ENCODE measurements around the gene PPP4R1. TPM values are rescaled to one million over a fixed set of nuclear protein-coding genes. Genes with fewer than 3 reads are reported as not detected.
A peak's percentile ranks its signal among the peaks of the same experiment; 100 is the strongest.
"Not testable (repeated sequence)": the region's sequence is repeated elsewhere in the genome, so short reads cannot be mapped to it uniquely, and the experiment has no call there.

PPP4R1 gene
- polyA plus RNA-seq, 1 donor from 2014 or later = 12.6 TPM

DNA sequence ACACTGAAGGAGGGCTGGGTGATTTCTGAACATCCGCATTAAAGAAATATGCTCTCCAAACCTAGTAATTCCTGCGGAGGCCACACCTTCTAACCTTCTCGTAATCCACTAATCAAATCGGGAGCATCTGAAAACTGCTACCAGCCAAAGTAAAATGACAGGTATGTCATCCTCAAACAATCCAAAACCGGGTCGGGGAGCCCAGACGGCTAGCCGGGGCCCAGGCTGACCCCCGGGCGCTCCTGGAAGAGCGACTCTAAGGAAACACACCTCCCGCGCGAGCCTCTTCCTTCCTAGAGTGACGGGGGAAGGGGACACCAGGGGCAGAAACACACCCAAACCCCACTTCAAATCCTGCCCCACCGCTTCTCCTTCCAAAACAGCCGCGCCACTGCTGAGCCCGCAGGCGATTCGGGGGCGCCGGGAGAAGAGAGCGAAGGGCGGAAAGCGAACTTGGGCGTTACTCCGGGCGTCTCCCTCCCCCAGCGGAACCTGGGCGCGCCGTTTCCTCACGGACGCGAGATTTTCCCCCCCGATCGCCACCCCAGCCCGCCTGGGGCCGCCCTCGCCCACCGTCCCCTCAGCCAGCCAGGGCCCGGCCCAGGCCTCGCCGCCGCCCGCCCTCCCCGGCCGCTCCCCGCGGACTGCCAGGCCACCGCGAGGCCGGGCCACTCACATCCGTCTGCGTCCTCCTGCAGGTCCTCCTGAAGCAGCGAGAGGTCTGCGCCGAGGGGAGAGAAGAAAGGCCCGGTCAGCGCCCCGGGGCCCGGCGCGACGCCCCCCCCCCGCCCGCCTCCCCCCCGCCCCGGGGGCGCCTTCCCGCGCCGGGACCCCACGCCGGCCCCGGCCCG is 584 bp downstream of the PPP4R1 start:
- peak overlapping the region; percentile 78 to 95 (median 86) for H3K27ac Mint-ChIP-seq
- H3K9me3 Mint-ChIP-seq = no peaks in the 10 kb centered on the region
- peaks cover 4% of the 10 kb centered on the region for H3K36me3 Mint-ChIP-seq
- H3K4me1 Mint-ChIP-seq = peaks cover 23 to 31% (median 24%) of the 10 kb centered on the region in 3 donors
- H3K4me3 Mint-ChIP-seq = peak overlapping the region; percentile 90 to 100 (median 96)
- H3K27me3 Mint-ChIP-seq = no peaks in the 10 kb centered on the region

GRCh38 chr18:9612977-9613376 is 1.4 kb downstream of the PPP4R1 start:
- peaks cover 29 to 35% (median 30%) of the 10 kb centered on the region in 3 donors for H3K4me1 Mint-ChIP-seq

DNA sequence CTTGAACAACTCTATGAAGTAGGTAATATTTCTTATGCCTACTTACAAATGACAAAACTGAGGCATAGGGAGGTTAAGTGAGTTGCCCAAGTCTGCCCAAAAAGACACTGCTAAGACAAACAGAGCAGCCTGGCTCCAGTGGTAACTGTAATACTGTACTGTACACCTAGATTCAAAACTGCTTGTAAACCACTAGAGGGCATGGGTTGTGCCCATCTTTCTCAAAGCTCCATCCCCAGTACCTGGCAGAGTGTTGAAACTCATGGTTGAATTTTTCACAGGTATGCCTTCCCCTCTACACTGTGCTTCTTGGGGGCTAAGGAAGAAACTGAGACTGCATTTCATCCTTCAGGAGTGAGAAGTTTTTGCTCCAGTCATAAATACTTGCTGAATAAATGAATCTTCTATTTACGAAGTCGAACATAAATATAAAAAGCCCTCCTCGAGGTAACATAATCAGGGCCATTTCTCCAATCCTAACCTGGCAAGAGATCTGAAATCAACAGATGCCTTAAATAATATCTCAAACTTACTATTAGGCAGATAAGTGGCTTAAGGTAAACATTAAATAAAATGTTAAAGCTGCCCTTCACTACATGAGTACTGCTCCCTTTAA is 2.0 kb downstream of the PPP4R1 start:
- H3K4me1 Mint-ChIP-seq = peaks cover 30 to 37% (median 30%) of the 10 kb centered on the region in 3 donors

More at GRCh38 chr18:9612977-9613376, 1.4 kb downstream of the PPP4R1 start:
- Mint-ChIP-seq H3K9me3 (no peaks in the 10 kb centered on the region), H3K36me3 (peaks cover 4% of the 10 kb centered on the region), H3K27me3 (no peaks in the 10 kb centered on the region), H3K4me3 (peak overlapping the region; percentile 90 to 100 (median 96)), H3K27ac (peak overlapping the region; percentile 78 to 95 (median 86))

DNA sequence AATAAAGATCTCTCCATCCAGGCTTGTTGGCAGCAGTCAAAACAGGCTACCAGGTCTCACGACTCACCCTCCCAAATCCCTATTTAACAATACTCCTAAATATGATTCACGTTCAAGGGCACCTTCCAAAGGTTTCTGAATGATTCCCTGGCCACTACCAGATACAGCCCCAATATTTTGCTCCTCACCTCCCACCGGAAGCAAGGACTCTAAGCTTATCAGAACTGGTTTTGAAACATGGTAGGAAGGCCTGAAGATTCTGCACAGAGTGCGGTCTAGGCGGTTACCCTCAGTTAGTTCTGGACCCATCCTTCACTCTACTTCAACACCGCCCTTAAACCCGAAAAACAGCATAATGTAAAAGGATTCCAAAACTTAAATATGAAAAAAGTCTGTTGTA is 5.2 kb downstream of the PPP4R1 start:
- Mint-ChIP-seq H3K27me3 (no peaks in the 10 kb centered on the region), H3K9me3 (no peaks in the 10 kb centered on the region), H3K4me3 (peak overlapping the region in 1 of 4 donors; percentile 8), H3K4me1 (peaks cover 28 to 42% (median 35%) of the 10 kb centered on the region in 3 donors), H3K27ac (peak overlapping the region in 1 of 3 donors; percentile 50), H3K36me3 (peaks cover 6% of the 10 kb centered on the region)

More for the DNA sequence above, 2.0 kb downstream of the PPP4R1 start:
- Mint-ChIP-seq H3K36me3 (peaks cover 4% of the 10 kb centered on the region), H3K27me3 (no peaks in the 10 kb centered on the region), H3K27ac (peak overlapping the region; percentile 78 to 95 (median 86)), H3K4me3 (peak overlapping the region; percentile 69 to 100 (median 96)), H3K9me3 (no peaks in the 10 kb centered on the region)

DNA sequence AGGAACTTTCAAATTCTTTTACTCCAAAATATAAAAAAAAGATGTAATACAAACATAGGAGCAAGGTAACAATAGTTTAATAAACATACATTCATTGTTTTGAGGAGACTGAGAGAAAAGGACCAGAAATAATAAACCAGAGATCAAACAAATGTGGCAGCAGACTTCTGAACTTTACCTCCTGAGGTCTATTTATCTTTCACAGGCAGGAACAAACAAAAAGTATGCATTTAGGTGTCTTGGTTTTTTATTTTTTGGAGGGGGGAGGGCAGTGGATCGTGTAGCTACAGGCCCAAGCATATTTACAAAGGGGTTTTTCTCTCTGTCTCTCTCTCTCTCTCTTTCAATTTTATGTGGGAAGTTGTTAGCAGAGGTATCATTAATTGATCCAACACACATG is 5.6 kb downstream of the PPP4R1 start:
- Mint-ChIP-seq H3K4me1 (peaks cover 28 to 42% (median 37%) of the 10 kb centered on the region in 3 donors), H3K27me3 (no peaks in the 10 kb centered on the region), H3K9me3 (no peaks in the 10 kb centered on the region), H3K36me3 (peaks cover 6% of the 10 kb centered on the region), H3K4me3 (no peak overlapping the region), H3K27ac (peak overlapping the region in 1 of 3 donors; percentile 50)

- Mint-ChIP-seq H3K36me3 (peaks cover 6% of the 10 kb centered on the region), H3K27ac (no peak overlapping the region)
Observed at GRCh38 chr18:9608298-9608697, 6.1 kb downstream of the PPP4R1 start.

DNA sequence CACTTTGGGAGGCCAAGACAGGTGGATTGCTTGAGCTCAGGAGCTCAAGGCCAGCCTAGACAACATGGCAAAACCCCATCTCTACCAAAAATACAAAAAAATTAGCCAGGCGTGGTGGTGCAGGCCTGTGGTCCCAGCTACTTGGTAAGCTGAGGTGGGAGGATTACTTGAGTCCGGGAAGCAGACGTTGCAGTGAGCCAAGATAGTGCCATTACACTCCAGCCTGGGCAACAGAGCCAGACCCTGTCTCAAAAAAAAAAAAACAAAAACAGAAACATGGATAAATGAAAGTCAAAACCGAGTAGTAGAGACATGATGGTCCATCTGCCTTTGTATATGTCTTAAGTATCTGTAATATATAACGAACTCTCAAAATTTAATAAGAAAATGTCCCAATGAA is 7.2 kb downstream of the PPP4R1 start:
- H3K27ac Mint-ChIP-seq, H3K36me3 Mint-ChIP-seq: not testable (repeated sequence)
- peaks cover 16 to 31% (median 25%) of the 10 kb centered on the region in 3 donors for H3K4me1 Mint-ChIP-seq

More at GRCh38 chr18:9608298-9608697, 6.1 kb downstream of the PPP4R1 start:
- Mint-ChIP-seq H3K9me3 (no peaks in the 10 kb centered on the region), H3K27me3 (no peaks in the 10 kb centered on the region), H3K4me1 (peaks cover 26 to 38% (median 34%) of the 10 kb centered on the region in 3 donors), H3K4me3 (no peak overlapping the region)

GRCh38 chr18:9606039-9606438 is 8.3 kb downstream of the PPP4R1 start:
- peaks cover 0 to 3% (median 2%) of the 10 kb centered on the region in 3 donors for H3K9me3 Mint-ChIP-seq
- peaks cover 6% of the 10 kb centered on the region for H3K36me3 Mint-ChIP-seq
- peak overlapping the region in 1 of 4 donors; percentile 50 for H3K4me3 Mint-ChIP-seq
- no peaks in the 10 kb centered on the region for H3K27me3 Mint-ChIP-seq
- no peak overlapping the region for H3K27ac Mint-ChIP-seq
- H3K4me1 Mint-ChIP-seq = peaks cover 13 to 29% (median 23%) of the 10 kb centered on the region in 3 donors

More for the DNA sequence above, 7.2 kb downstream of the PPP4R1 start:
- H3K27me3 Mint-ChIP-seq, H3K9me3 Mint-ChIP-seq, H3K4me3 Mint-ChIP-seq: not testable (repeated sequence)

GRCh38 chr18:9604348-9604747 is 10.0 kb downstream of the PPP4R1 start:
- Mint-ChIP-seq H3K27me3 (no peaks in the 10 kb centered on the region), H3K9me3 (peaks cover 0 to 3% (median 2%) of the 10 kb centered on the region in 3 donors), H3K4me3 (no peak overlapping the region), H3K27ac (no peak overlapping the region), H3K4me1 (peaks cover 13 to 29% (median 22%) of the 10 kb centered on the region in 3 donors), H3K36me3 (peaks cover 2% of the 10 kb centered on the region)

DNA sequence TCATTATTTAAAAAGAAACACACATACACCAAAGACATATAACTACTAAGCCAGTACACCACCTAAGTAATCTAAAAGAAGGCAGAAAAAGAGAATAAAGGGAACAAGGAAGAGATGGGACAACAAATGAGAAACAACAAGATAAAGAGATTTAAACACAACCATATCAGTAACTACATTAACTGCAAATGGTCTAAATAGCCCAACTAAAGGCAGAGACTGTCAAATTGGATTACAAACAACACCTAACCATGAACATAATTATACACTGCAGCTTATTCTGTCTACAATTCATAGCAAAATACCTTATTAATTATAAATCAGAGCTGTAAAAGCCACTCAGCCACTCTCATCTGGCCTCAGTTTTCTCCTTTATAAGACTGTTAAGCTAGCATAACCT is 15.0 kb downstream of the PPP4R1 start:
- Mint-ChIP-seq H3K4me3 (peak overlapping the region in 1 of 4 donors; percentile 4), H3K36me3 (peaks cover 9% of the 10 kb centered on the region), H3K27ac (no peak overlapping the region), H3K9me3 (peaks cover 7 to 14% (median 11%) of the 10 kb centered on the region in 3 donors), H3K4me1 (peaks cover 22 to 29% (median 22%) of the 10 kb centered on the region in 3 donors), H3K27me3 (no peaks in the 10 kb centered on the region)

- no peak overlapping the region for H3K4me3 Mint-ChIP-seq
- H3K9me3 Mint-ChIP-seq = peaks cover 7 to 14% (median 11%) of the 10 kb centered on the region in 3 donors
- no peaks in the 10 kb centered on the region for H3K27me3 Mint-ChIP-seq
- peaks cover 17 to 26% (median 19%) of the 10 kb centered on the region in 3 donors for H3K4me1 Mint-ChIP-seq
- H3K27ac Mint-ChIP-seq = no peak overlapping the region
- peaks cover 9% of the 10 kb centered on the region for H3K36me3 Mint-ChIP-seq
Observed at GRCh38 chr18:9597609-9598008, 16.8 kb downstream of the PPP4R1 start.

DNA sequence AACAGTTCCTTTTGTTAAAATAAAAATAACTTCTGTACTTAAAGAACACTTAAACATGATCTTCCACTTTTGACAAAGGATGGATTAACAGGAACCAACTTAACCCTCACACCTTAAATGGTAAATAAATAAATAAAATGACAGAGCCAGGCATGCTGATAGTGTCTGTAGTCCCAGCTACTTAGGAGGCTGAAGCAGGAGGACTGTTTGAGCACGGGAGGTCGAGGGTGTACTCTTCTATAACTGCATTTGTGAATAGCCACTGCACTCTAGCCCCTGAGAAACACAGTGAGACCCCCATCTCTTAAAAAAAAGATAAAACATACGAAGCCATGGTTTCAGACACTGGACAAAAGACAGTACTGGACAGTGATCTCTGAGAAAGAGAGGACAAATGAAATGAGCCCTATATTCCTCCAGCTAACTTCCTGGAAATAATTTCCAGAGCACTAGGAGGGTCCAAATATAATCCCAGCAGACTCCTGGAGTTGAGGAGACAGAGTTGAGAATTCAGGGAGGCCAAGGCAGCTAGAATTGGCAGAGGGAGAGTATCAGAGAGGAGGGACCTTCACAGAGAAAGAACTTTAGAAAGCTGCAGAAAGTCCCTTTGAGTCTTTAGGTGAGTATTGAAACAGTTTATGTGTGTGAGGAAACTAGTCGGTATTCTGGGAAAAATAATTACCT is 17.4 kb downstream of the PPP4R1 start:
- Mint-ChIP-seq H3K4me3 (no peak overlapping the region), H3K27me3 (no peaks in the 10 kb centered on the region), H3K9me3 (peaks cover 7 to 14% (median 11%) of the 10 kb centered on the region in 3 donors), H3K4me1 (peaks cover 17 to 26% (median 19%) of the 10 kb centered on the region in 3 donors), H3K36me3 (peaks cover 11% of the 10 kb centered on the region), H3K27ac (no peak overlapping the region)

DNA sequence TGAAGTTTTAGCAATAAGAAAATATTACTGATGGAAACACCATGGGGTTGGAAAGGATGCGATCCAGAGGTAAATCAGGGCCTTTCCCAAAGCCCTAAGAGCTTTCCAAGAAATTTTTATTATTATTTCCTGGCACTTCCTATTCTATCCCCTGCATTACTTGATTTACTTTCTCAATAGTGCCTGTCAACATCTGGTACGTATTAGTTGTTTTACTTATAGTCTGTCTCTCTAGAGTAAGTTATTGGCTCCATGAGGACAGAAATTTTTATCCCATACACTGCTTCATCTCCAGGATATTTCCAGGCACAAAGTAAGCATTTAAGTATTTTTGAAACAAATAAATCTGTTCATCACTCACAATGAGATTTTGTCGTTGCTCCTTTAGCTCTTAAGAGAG is 18.1 kb downstream of the PPP4R1 start:
- Mint-ChIP-seq H3K4me1 (peaks cover 19 to 27% (median 20%) of the 10 kb centered on the region in 3 donors), H3K9me3 (peaks cover 5 to 14% (median 9%) of the 10 kb centered on the region in 3 donors), H3K27me3 (no peaks in the 10 kb centered on the region), H3K36me3 (peaks cover 11% of the 10 kb centered on the region), H3K27ac (no peak overlapping the region), H3K4me3 (no peak overlapping the region)

DNA sequence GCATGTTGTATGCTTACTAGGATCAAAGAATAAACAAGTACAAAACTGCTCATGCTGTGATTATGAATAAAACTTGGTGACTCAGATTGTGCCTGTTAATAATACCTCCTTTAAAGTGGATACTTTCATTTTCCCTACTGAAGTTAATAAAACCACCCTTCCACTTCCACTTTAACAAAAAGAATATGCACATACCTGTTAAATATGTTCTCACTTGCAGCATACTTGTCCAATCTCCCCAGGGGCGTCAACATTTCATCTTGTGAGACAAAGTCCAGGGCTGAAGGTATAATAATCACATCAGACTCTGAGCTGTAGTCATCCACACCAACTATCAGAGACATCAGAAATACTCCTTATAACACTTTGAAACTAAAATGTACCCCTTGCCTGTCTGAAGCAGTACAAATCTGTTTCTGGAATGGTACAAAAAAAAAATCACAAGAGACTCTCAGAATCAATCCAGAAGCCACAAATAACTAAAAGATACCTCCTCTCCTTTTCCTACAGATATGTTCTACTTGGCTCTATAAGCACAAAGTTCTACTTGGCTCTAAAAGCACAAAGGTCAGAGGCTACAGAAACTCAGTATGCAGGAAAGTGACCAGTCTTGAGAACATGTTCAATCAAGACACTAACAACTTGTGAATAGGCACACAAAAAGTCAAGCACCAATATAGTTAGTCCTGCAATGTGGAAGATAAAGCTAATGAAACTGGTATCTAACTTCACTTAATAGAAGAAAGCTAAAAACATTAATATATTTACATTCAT is 19.3 kb downstream of the PPP4R1 start:
- peaks cover 11% of the 10 kb centered on the region for H3K36me3 Mint-ChIP-seq
- H3K9me3 Mint-ChIP-seq = peaks cover 5 to 14% (median 9%) of the 10 kb centered on the region in 3 donors
- H3K4me3 Mint-ChIP-seq = no peak overlapping the region
- peaks cover 20 to 27% (median 20%) of the 10 kb centered on the region in 3 donors for H3K4me1 Mint-ChIP-seq
- H3K27me3 Mint-ChIP-seq = no peaks in the 10 kb centered on the region
- no peak overlapping the region for H3K27ac Mint-ChIP-seq

Data from IgD-negative memory B cell (primary cell).